Stimulated activated CD4-positive, alpha-beta T cell treated with anti-CD3 and anti-CD28 coated beads, Interleukin-1b, Interleukin-23, amount 100 ng/mL, for 48 hours (primary cell): ENCODE measurements around the gene SPOUT1.

Experiments
- DNase-seq: peaks from one replicate; pipeline ENCODE4 v3.0.0-alpha.2; 2020

The SPOUT1 gene

GRCh38 chr9:128770286-128771030 lies 59.1 kb downstream of the SPOUT1 start:
- DNase-seq: no peak
